Body of pancreas (tissue), 4 donors: ENCODE results near the gene TRMT10C.

Experiments used
- POLR2A ChIP-seq, 3 donors: fragments of 450-650 bp; IDR thresholded peaks; one replicate each; pipeline ENCODE4 v1.6.1; 2016; ENCODE audit warnings: antibody characterized with exemption in 3 of 3, mild to moderate bottlenecking in 2 of 3
- TF ChIP-seq, protein P1 (sequence below), 7 experiments: fragments of 450-650 bp in 4 of 7; fragments of 200-600 bp in 3 of 7; sonication (generic) in 3 of 7; IDR thresholded peaks; one replicate each; pipeline ENCODE4 v1.5.1; 2016 to 2019; ENCODE audit warnings: antibody characterized with exemption in 7 of 7

DNA sequence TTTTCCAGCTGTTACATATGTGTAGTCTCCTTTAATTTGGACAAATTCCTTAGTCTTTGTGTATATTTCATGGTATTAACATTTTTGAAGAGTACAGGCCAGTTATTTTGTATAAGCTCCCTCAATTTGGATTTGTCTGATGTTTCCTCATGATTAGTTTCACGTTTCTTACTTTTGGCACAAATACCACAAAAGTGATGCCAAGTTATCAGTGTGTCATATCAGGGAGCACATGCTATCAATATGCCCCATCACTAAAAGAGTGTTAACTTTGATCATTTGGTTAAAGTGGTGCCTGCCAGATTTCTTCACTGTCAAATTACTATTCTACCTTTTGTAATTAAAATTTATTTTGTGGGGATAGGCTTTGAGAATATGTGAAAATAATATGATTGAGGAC, 26.9 kb downstream of the TRMT10C start:
- TF ChIP-seq, protein P1, sequence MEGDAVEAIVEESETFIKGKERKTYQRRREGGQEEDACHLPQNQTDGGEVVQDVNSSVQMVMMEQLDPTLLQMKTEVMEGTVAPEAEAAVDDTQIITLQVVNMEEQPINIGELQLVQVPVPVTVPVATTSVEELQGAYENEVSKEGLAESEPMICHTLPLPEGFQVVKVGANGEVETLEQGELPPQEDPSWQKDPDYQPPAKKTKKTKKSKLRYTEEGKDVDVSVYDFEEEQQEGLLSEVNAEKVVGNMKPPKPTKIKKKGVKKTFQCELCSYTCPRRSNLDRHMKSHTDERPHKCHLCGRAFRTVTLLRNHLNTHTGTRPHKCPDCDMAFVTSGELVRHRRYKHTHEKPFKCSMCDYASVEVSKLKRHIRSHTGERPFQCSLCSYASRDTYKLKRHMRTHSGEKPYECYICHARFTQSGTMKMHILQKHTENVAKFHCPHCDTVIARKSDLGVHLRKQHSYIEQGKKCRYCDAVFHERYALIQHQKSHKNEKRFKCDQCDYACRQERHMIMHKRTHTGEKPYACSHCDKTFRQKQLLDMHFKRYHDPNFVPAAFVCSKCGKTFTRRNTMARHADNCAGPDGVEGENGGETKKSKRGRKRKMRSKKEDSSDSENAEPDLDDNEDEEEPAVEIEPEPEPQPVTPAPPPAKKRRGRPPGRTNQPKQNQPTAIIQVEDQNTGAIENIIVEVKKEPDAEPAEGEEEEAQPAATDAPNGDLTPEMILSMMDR (IDR thresholded peaks at IDR 0.05), result no peak
- no peak for TF ChIP-seq POLR2A (IDR thresholded peaks at IDR 0.05)
